GM12892 (cell line): Measurements from ENCODE around the gene LINC01488.

Experiments used
- DNase-seq: peaks from one replicate; pipeline ENCODE4 v3.0.0; 2011; ENCODE audit not compliant: insufficient read length
- FAIRE-seq: peaks from 2 replicates; lab custom pipeline; 2011; peaks lifted over from hg19 to GRCh38; lab: Jason Lieb, UNC
- POLR2A ChIP-seq: IDR thresholded peaks from 2 replicates; pipeline ENCODE4 v1.6.1; 2011; ENCODE audit warnings: low read depth, low read length, control low read depth
- POLR2AphosphoS5 ChIP-seq: IDR thresholded peaks from 2 replicates; pipeline ENCODE4 v1.6.1; 2011; ENCODE audit warnings: low read depth, low read length, control low read depth
- TAF1 ChIP-seq: IDR thresholded peaks from 2 replicates; pipeline ENCODE4 v1.6.1; 2011; ENCODE audit warnings: low read depth, mild to moderate bottlenecking, control low read depth, low read length, borderline replicate concordance

Gene LINC01488

GRCh38 chr11:69468221-69468620 lies 13.2 kb upstream of the LINC01488 start:
- no peak for TF ChIP-seq POLR2AphosphoS5
- TF ChIP-seq POLR2A = no peak
- FAIRE-seq (no peak), DNase-seq (no peak)

- no peak for FAIRE-seq
- TF ChIP-seq POLR2A = no peak
- TF ChIP-seq POLR2AphosphoS5 = no peak
- no peak for TF ChIP-seq TAF1
- no peak for DNase-seq
These were observed 12.3 kb upstream of the LINC01488 start for GRCh38 chr11:69468911-69469885.

DNA sequence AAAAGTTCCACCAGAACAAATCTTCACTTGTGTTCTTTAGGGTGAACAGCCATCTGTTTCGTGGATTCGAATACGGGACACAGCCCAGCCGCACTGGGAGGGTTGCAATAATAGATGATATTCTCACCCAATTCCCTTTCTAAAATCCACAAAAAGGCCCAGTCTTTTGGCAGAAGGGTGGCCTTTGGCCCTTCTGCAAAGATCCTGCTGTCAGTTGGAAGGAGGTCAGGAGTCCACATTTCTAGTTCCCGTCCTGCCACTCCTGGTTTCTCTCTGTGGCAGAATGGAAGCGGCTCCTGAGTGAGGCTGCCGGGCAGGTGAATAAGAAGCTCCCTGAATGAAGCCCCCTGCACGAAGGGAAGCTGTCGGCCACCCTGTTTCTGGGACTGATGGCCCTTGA lies 11.2 kb upstream of the LINC01488 start:
- DNase-seq (no peak), FAIRE-seq (no peak)
- TF ChIP-seq TAF1 (no peak), POLR2A (no peak), POLR2AphosphoS5 (no peak)

DNA sequence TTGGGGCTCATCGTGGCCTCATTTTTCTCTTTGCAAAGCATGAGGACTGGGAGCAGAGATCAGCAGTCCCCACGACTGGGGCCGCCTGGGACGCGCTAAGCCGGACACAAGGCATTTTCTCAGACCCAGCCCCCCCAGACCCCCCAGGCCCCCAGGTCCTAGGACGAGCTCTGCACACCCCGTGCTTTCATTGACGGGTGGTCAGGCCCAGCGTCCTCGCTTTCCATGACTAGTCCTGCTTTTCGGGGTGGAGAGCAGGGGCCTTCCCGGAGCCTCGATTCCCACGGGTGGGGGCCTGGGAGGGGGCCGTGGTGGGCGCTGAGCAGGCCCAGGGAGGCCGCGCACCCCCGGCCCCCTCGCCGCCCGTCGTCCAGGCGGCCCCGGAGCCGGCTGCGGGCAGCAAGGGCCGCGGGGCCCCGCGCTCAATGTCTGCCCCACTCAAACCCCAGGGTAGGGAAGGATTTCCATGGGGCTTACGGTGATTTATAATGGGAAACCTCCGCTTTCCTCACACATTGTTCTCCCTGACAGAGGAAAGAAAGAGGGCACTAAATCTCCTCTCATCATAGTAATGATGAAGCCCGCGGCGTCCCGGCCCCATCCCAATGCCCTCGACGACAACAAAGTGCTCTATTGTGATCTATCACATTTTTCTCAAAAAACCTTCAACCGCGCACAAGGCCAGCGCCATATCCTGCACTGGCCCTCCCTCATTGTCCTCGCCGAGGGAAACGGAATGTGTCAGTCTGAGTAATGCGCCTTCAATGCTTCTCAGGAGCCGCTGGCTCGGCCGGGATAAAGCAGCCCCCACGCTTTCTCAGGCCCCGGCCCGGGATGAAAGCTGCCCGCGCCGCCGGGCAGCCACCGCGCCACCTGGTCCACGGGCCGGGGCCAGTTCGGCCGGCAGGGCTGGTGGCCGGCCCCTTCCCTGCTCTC lies 10.4 kb upstream of the LINC01488 start:
- DNase-seq (no peak), FAIRE-seq (no peak)
- TF ChIP-seq POLR2AphosphoS5 (no peak), TAF1 (no peak), POLR2A (no peak)

- TF ChIP-seq POLR2AphosphoS5 (no peak), POLR2A (no peak), TAF1 (no peak)
- DNase-seq = no peak
- FAIRE-seq = no peak
These were observed 9.5 kb upstream of the LINC01488 start for GRCh38 chr11:69471729-69472540.

DNA sequence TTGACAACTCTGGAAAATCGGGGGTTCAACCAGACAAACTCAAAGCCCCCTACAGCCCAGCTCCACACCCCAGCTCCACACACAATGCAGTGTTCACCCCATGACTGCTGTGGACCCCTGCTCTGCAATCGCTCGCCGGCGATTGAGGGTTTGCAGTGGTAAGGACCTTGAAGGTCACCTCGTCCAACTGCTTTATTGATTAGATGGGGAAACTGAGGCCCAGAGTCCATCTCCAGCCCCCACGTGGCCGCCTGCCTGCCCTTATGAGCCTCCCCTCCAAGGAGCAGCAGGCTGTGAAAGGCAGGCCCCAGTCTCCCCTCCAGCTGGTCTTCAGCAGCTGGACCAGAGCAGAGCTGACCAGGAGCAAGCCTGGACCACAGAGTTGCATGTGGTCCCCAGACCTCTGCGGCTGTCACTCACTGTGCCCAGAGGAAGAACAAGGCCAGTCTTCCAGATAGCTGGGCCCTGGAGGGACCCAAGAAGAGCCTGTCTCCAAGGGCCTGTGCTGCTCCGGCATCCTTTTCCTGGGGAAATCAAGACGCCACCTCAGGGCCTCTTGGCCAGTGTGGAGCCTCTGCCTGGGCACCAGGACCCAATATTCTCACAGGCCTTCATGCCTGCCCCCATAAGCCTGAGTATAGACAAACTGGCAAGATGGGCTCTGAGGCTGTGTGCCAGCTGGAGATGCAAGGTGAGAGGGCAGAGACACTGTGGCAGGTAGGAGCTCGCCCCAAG lies 8.8 kb upstream of the LINC01488 start:
- no peak for FAIRE-seq

GRCh38 chr11:69473276-69473845 lies 8.1 kb upstream of the LINC01488 start:
- no peak for TF ChIP-seq POLR2AphosphoS5
- no peak for TF ChIP-seq TAF1
- TF ChIP-seq POLR2A = no peak
- FAIRE-seq (no peak), DNase-seq (no peak)

More for the DNA sequence above, 8.8 kb upstream of the LINC01488 start:
- TF ChIP-seq POLR2AphosphoS5 (no peak), TAF1 (no peak), POLR2A (no peak)
- no peak for DNase-seq

- FAIRE-seq (no peak), DNase-seq (no peak)
- TF ChIP-seq POLR2A (no peak), TAF1 (no peak), POLR2AphosphoS5 (no peak)
These were observed 6.7 kb upstream of the LINC01488 start for GRCh38 chr11:69474736-69475135.

- FAIRE-seq (no peak), DNase-seq (no peak)
These were observed 6.2 kb upstream of the LINC01488 start for GRCh38 chr11:69475141-69475865.

DNA sequence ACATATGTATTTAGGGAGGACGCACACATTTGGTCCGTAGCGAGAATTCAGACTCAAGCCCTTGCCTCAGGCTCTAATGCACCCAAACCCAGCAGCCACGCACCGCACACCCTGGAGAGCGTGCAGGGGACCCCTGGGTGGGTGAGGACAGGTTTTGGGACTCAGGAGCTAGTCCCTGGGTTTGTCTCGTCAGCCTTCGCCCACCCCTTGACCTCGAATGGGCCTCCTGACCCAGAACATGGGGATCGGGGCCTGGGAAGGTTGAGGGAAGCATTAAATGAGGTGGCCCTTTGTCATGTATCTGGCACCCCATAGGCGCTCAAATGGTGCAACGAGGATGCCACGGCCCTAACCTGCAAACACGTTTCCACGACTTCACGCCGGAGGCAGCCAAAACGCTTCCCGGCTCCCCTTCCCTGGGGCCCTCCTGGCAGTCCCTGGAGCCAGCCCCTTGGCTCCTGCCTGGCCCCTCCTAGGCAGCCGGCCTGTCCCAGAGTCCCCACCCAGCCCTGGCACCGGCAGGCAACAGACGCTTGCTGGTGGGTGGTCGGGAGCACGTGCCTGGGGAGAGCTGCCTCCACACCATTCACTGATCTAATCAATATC lies 5.5 kb upstream of the LINC01488 start:
- no peak for TF ChIP-seq POLR2AphosphoS5
- no peak for TF ChIP-seq TAF1
- no peak for TF ChIP-seq POLR2A
- DNase-seq (no peak), FAIRE-seq (no peak)

More at GRCh38 chr11:69475141-69475865, 6.2 kb upstream of the LINC01488 start:
- TF ChIP-seq TAF1 = no peak
